ENCODE results near the gene PEAK1. TPM values are rescaled to one million over a fixed set of nuclear protein-coding genes. Genes with fewer than 3 reads are reported as not detected.

PEAK1 gene
- total RNA-seq, 4 donors from 2014 or later, result 51.1 to 82.2 (median 58.1) TPM

DNA sequence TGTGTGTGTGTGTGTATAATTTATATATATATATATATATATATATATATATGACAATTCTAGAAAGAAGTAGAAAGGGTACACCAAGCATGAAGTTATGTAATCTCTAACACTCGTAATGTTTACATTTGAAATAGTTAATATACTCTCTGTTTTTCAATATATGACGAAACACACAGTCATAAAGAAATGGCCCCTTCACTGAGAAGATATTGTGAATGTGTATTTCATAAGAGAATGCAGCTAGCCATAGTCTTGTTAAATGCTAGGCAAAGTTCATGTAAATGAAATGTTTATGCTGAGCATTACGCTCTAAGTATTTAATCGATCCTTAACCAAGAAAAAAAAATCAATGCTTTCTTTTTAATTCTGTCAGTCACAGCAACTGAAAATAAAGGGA, 194.3 kb downstream of the PEAK1 start:
- peaks cover 0 to 32% (median 9%) of the 10 kb centered on the region in 4 donors for H3K4me1 ChIP-seq
- H3K9me3 ChIP-seq, result no peaks in the 10 kb centered on the region
- no peak overlapping the region for H3K27ac ChIP-seq
- H3K4me3 ChIP-seq, result no peak overlapping the region
- intact Hi-C loops (cut with DNase I; ENCODE audit: low total_unique reads), result no loop called here
- no peak for DNase-seq
- WGBS, 2 donors (ENCODE audit: low coverage in 1 of 2), result 64 to 77% methylated on average over 3 to 4 of the region's 4 CpGs
- in situ Hi-C loops (cut with MboI; ENCODE audit: low pct_ligation_motif_present in 1 of 4, low pct_unique_long_range_greater_than_20kb in 1 of 4, low sequenced_read_pairs in 3 of 4), result no loop called here
- no peaks in the 10 kb centered on the region for H3K27me3 ChIP-seq
- H3K36me3 ChIP-seq, result no peaks in the 10 kb centered on the region
- TF ChIP-seq, protein P1, sequence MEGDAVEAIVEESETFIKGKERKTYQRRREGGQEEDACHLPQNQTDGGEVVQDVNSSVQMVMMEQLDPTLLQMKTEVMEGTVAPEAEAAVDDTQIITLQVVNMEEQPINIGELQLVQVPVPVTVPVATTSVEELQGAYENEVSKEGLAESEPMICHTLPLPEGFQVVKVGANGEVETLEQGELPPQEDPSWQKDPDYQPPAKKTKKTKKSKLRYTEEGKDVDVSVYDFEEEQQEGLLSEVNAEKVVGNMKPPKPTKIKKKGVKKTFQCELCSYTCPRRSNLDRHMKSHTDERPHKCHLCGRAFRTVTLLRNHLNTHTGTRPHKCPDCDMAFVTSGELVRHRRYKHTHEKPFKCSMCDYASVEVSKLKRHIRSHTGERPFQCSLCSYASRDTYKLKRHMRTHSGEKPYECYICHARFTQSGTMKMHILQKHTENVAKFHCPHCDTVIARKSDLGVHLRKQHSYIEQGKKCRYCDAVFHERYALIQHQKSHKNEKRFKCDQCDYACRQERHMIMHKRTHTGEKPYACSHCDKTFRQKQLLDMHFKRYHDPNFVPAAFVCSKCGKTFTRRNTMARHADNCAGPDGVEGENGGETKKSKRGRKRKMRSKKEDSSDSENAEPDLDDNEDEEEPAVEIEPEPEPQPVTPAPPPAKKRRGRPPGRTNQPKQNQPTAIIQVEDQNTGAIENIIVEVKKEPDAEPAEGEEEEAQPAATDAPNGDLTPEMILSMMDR (IDR thresholded peaks at IDR 0.05), result no peak
- TF ChIP-seq POLR2AphosphoS5 (IDR thresholded peaks at IDR 0.05) (no peak), POLR2A (IDR thresholded peaks at IDR 0.05) (no peak), EP300 (IDR thresholded peaks at IDR 0.05; ENCODE audit: low read depth) (no peak)

DNA sequence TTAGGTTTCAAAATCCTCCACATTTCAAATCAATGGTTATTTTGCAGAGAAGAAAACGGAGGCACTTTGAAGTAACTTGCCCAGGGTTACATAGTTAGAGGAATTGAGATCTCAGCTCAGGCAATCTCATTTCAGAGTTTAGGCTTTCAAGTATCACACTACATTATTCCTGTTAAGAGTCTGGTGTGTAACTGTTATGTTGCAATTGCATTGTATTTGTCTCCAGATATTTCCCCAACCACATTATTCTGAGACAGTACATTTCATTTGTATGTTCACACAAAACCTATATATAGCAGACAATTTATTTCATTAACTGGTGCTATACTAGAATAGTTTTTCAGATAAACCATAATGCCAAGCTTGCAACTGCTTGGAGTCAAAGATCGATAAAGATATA, 194.8 kb downstream of the PEAK1 start:
- Histone ChIP-seq H3K27me3 (no peaks in the 10 kb centered on the region), H3K27ac (no peak overlapping the region), H3K4me3 (no peak overlapping the region), H3K36me3 (no peaks in the 10 kb centered on the region), H3K4me1 (peaks cover 0 to 32% (median 9%) of the 10 kb centered on the region in 4 donors), H3K9me3 (no peaks in the 10 kb centered on the region)
- intact Hi-C loops (cut with DNase I; ENCODE audit: low total_unique reads) (no loop called here), in situ Hi-C loops (cut with MboI; ENCODE audit: low pct_ligation_motif_present in 1 of 4, low pct_unique_long_range_greater_than_20kb in 1 of 4, low sequenced_read_pairs in 3 of 4) (no loop called here)
- WGBS, 2 donors (ENCODE audit: low coverage in 1 of 2), result 93 to 94% methylated on average over 2 of the region's 2 CpGs
- DNase-seq, result no peak
- no peak for TF ChIP-seq EP300 (IDR thresholded peaks at IDR 0.05; ENCODE audit: low read depth)
- TF ChIP-seq, protein P1 (IDR thresholded peaks at IDR 0.05), result no peak
- no peak for TF ChIP-seq POLR2AphosphoS5 (IDR thresholded peaks at IDR 0.05)
- TF ChIP-seq POLR2A (IDR thresholded peaks at IDR 0.05), result no peak

DNA sequence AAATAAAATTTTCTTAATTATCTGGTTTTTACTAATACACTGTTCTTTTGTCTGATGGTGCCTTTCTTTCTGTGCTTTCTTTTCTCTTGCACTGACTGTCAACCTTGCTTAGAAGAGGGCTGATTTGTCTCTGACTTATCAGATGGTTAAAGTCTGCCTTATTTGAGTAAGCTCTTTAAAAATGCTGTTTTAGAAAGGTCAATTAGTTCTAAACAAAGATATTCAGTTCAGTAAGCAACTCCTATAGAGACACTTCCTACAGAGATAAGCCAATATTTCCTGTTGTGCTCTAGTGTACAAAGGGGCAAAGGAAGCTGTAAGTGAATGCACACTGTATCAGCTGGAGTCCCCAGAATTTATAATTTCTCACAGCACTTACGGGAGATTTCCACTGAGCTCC, 195.6 kb downstream of the PEAK1 start:
- Histone ChIP-seq H3K36me3 (no peaks in the 10 kb centered on the region), H3K27ac (no peak overlapping the region), H3K4me3 (no peak overlapping the region), H3K4me1 (peaks cover 0 to 32% (median 9%) of the 10 kb centered on the region in 4 donors), H3K27me3 (no peaks in the 10 kb centered on the region), H3K9me3 (no peaks in the 10 kb centered on the region)
- 67 to 77% methylated on average over 1 of the region's 1 CpG for WGBS, 2 donors (ENCODE audit: low coverage in 1 of 2)
- TF ChIP-seq POLR2A (IDR thresholded peaks at IDR 0.05) (no peak), POLR2AphosphoS5 (IDR thresholded peaks at IDR 0.05) (no peak), EP300 (IDR thresholded peaks at IDR 0.05; ENCODE audit: low read depth) (no peak)
- TF ChIP-seq, protein P1 (IDR thresholded peaks at IDR 0.05), result no peak
- in situ Hi-C loops (cut with MboI; ENCODE audit: low pct_ligation_motif_present in 1 of 4, low pct_unique_long_range_greater_than_20kb in 1 of 4, low sequenced_read_pairs in 3 of 4) (no loop called here), intact Hi-C loops (cut with DNase I; ENCODE audit: low total_unique reads) (no loop called here)
- DNase-seq, result no peak

DNA sequence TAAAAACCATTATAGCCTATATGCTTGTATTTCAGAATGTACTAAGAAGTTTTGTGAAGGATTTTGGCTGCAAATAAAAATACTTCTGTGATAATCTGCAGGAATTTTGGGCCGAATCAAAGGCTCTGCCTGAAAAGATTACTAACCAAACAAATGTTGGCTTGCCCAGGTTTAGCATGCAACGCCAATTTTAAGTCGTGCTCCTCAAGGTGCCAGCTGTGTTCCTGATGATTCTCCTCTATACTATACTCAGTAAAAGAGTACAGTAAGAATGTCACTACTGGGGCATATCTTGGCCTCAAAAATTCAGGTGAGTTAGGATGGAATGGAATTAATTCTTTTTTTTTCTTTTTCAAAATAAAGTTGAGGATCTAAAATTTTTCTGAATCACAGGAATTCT, 198.2 kb downstream of the PEAK1 start:
- Histone ChIP-seq H3K9me3 (no peaks in the 10 kb centered on the region), H3K4me1 (peaks cover 0 to 18% (median 7%) of the 10 kb centered on the region in 4 donors), H3K36me3 (no peaks in the 10 kb centered on the region), H3K4me3 (no peak overlapping the region), H3K27ac (no peak overlapping the region), H3K27me3 (no peaks in the 10 kb centered on the region)
- DNase-seq, result no peak
- no peak for TF ChIP-seq POLR2AphosphoS5 (IDR thresholded peaks at IDR 0.05)
- TF ChIP-seq EP300 (IDR thresholded peaks at IDR 0.05; ENCODE audit: low read depth), result no peak
- TF ChIP-seq POLR2A (IDR thresholded peaks at IDR 0.05), result no peak
- TF ChIP-seq, protein P1 (IDR thresholded peaks at IDR 0.05), result no peak
- 76 to 86% methylated on average over 3 of the region's 3 CpGs for WGBS, 2 donors (ENCODE audit: low coverage in 1 of 2)
- in situ Hi-C loops (cut with MboI; ENCODE audit: low pct_ligation_motif_present in 1 of 4, low pct_unique_long_range_greater_than_20kb in 1 of 4, low sequenced_read_pairs in 3 of 4), result no loop called here
- intact Hi-C loops (cut with DNase I; ENCODE audit: low total_unique reads), result no loop called here
